ENCODE results near the gene LEP.

- TF ChIP-seq, protein P1, sequence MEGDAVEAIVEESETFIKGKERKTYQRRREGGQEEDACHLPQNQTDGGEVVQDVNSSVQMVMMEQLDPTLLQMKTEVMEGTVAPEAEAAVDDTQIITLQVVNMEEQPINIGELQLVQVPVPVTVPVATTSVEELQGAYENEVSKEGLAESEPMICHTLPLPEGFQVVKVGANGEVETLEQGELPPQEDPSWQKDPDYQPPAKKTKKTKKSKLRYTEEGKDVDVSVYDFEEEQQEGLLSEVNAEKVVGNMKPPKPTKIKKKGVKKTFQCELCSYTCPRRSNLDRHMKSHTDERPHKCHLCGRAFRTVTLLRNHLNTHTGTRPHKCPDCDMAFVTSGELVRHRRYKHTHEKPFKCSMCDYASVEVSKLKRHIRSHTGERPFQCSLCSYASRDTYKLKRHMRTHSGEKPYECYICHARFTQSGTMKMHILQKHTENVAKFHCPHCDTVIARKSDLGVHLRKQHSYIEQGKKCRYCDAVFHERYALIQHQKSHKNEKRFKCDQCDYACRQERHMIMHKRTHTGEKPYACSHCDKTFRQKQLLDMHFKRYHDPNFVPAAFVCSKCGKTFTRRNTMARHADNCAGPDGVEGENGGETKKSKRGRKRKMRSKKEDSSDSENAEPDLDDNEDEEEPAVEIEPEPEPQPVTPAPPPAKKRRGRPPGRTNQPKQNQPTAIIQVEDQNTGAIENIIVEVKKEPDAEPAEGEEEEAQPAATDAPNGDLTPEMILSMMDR (IDR thresholded peaks at IDR 0.05; ENCODE audit: low read depth, low read length): no peak
- TF ChIP-seq EZH2phosphoT487 (IDR thresholded peaks at IDR 0.05; ENCODE audit: low read depth): no peak
These were observed 34.6 kb downstream of the LEP start for GRCh38 chr7:128275681-128276080.
